PC-3 (cell line): Measurements from ENCODE around the gene TMSB4X.

ENCODE experiments used
- CTCF ChIP-seq: fragments of 300-600 bp; sonication (generic); conservative IDR thresholded peaks from 2 replicates; pipeline ENCODE4 v1.5.1; 2017; ENCODE audit warnings: antibody characterized with exemption, low read depth, mild to moderate bottlenecking, low read length
- EZH2 ChIP-seq: fragments of 300-600 bp; sonication (generic); IDR thresholded peaks from one replicate; pipeline ENCODE4 v1.6.1; 2017; ENCODE audit warnings: antibody characterized with exemption, mild to moderate bottlenecking, low read length; ENCODE audit not compliant: unreplicated experiment
- EZH2phosphoT487 ChIP-seq: fragments of 300-600 bp; sonication (generic); IDR thresholded peaks from 2 replicates; pipeline ENCODE4 v1.6.1; 2018; ENCODE audit warnings: mild to moderate bottlenecking, antibody characterized with exemption, low read length, borderline replicate concordance

- TF ChIP-seq CTCF (no peak), EZH2 (no peak), EZH2phosphoT487 (no peak)
Measured at GRCh38 chrX:13023979-13024378, 49.1 kb downstream of the TMSB4X start.
